Endometrial microvascular endothelial cells (primary cell): ENCODE results near the gene MAP7. TPM values are rescaled to one million over a fixed set of nuclear protein-coding genes. Genes with fewer than 3 reads are reported as not detected.

Experiments used
- in situ Hi-C: cut with HindIII; loops from 2 replicates; pipeline ENCODE4 v1.10.0; 2017; ENCODE audit warnings: low sequenced_read_pairs, low pct_unique_long_range_greater_than_20kb; ENCODE audit errors: inconsistent ontology term
- total RNA-seq: library from RNA; depleted of rRNA; stranded (reverse); fragments of >200 nt; gene quantifications from one replicate; pipeline ENCODE4 v1.2.3, GENCODE V29; 2015; ENCODE audit errors: inconsistent ontology term

Gene MAP7
- total RNA-seq, 1 donor from 2014 or later: not detected

DNA sequence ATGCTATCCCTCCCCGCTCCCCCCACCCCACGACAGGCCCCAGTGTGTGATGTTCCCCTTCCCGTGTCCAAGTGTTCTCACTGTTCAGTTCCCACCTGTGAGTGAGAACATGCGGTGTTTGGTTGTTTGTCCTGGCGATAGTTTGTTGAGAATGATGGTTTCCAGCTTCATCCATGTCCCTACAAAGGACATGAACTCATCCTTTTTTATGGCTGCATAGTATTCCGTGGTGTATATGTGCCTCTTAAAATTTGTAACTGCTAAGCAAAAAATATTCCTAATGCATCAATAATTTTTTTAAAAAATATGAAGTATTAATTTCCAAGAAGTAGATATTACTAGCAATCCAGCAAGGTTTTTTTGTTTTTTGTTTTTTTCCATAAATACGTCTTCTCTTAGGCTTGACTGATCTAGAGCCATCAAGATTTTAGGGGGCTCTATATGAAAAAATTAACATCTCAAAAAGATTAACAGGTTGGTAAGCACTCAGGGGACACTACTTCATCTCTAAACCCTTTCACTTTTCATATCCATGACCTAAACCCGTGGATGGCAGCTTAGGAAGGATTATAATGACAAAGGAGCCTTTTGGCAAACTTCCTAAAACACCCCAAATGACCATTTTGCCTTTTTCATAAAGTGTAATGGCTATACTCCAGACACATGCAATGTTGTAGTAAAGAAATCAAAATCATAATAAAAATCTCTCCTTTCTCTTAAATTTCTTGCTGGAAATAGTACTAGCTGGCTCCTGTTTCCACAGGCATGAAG is 14.2 kb downstream of the MAP7 start:
- in situ Hi-C loops: no loop called here

DNA sequence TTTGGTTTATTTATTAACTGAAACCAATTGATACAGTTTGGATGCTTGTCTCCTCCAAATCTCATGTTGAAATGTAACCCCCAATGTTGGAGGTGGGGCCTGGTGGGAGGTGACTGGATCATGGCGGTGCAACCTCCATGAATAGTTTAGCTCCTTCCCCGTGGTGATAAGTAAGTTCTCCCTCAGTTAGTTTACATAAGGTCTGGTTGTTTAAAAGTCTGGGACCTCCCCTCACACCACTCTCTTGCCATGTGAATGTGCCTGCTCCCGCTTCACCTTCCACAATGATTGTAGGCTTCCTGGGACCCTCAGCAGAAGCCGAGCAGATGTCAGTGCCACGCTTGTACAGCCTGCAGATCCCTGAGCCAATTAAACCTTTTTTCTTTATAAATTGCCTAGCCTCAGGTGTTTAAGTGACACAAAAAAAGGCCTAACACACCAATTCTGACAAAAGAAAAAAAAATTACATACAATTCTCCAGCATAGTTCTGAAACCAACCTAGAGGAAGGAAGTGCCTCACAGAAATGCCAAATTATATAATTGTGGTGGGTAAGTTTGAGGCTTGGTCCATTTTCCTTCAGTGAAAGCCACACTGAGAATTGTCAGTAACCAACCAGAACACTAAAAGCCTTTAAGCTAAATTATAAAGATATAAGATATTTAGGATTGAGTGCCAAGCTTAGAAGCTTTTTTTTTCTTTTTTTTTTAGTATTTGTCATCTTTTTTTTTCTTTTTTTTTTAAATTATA is 15.0 kb downstream of the MAP7 start:
- in situ Hi-C loops: no loop called here

DNA sequence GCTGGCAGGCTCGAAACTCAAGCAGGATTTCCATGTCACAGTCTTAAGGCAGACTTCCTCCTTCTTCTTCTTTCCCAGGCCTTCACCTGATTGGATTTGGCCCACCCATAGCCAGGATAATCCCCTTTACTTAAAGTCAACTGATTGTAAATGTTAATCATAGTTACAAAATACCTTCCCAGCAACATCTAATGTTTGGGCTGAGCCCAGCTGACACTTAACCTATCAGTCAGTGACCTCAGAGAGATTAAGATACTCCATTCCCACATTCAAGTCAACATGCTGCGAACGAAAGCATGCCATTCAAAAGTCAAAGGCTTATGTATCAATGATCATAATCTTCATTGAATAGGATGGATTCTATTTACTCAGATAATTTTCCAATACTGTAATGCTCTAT is 16.0 kb downstream of the MAP7 start:
- in situ Hi-C loops: no loop called here

DNA sequence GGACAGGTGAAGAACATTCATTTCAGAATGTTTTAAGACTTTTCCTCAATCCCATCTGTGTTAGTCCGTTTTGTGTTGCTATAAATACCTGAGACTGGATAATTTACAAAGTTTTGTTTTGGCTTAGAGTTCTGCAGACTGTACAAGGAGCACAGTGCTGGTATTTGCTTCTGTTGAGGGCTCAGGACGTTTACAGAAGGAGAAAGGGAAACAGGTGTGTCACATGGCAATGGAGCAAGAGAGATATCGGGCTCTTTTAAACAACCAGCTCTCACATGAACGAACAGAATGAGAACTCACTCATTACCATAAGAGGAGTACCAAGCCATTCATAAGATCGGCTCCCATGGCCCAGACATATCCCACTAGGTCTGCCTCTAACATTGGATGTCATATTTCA is 16.7 kb downstream of the MAP7 start:
- in situ Hi-C loops: no loop called here

DNA sequence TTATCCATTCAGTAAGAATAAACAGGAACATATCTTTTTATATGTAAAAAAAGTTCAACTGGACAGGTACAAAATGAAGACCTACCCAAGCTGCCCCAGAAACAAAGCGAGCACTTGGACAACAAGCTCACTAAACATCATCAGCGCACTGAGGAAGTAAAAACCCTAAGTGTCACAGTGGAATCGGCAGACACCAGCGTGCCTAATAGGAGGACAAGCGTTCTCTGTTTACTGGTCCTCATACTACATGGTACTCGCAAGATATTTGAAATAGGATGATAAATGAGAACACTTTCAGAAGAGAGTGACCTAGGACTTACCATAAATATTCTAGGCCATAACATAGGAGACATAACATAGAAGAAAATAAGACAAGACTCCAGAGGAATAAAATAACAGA is 18.2 kb downstream of the MAP7 start:
- in situ Hi-C loops: no loop called here

DNA sequence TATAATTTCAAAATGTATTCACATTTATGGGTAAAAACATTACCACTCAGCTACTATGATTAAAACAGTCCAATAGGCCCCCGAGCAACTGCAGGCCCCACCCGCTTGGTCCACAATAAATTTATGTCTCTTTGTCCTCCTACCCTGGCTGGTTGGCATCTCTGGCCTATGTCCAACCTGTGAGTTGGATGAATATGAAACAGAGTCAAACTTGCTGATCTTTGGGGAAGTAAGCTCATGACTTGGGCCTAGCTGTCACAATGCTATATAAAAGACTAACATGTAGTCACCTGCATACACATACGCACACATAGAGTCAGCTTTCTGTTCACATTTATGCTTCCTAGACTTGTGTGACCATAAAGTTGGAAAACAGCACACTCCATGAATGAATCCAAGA is 20.5 kb downstream of the MAP7 start:
- in situ Hi-C loops: no loop called here

DNA sequence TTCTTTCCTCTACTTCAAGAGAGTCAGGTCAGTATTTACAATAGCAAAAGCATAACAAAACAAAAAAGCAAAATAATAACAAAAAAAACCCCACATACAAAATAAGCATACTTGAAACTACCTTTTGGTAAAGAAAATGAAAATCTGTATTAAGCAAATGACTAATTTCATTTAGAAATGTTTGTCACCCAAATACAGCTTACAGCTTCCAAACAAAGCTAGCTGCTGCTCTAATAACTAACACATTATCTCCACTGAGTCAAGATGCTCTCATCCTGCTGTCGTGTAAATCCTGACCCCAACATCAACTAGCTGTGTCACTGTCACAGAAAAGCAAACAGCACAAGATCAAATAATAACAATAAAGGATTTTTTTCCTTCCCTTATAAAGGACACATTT is 21.7 kb downstream of the MAP7 start:
- in situ Hi-C loops: no loop called here

DNA sequence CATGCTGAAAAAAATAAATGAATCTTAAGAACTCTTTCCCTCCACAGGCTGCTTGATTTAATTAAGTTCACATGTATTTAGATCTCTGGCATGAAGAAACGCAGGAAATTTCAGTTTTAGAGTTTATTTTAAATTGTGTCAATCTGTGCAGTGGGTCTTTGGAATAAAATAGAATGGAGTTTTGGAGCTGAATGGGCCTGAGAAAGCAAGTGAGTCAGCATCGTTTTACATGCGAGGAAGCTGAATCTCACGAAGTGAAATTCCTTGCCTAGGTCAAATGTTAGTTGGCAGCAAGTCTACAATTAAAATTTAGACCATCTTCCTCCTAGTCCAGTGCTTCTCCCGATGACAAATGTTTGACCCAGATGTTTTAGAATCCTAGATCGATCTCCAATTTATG is 22.4 kb downstream of the MAP7 start:
- in situ Hi-C loops: no loop called here

DNA sequence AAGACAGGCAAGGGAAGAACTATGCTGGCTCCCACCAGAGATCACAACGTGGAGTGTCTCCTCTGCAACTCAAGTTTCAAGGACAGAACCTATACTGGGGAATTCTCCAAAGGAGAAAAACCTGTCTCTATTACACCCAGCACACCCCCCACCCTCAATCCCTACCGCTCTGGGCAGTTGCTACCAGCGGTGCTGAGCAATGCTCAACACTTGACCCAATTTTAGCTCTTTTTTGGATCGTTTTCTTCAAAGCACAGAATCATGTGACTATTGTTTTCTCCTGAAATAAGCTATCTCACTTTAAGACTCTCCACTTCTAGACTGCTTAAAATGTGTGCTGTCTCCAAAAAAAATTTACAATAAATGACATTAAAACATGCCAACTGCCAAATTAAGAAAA is 23.3 kb downstream of the MAP7 start:
- in situ Hi-C loops: no loop called here

DNA sequence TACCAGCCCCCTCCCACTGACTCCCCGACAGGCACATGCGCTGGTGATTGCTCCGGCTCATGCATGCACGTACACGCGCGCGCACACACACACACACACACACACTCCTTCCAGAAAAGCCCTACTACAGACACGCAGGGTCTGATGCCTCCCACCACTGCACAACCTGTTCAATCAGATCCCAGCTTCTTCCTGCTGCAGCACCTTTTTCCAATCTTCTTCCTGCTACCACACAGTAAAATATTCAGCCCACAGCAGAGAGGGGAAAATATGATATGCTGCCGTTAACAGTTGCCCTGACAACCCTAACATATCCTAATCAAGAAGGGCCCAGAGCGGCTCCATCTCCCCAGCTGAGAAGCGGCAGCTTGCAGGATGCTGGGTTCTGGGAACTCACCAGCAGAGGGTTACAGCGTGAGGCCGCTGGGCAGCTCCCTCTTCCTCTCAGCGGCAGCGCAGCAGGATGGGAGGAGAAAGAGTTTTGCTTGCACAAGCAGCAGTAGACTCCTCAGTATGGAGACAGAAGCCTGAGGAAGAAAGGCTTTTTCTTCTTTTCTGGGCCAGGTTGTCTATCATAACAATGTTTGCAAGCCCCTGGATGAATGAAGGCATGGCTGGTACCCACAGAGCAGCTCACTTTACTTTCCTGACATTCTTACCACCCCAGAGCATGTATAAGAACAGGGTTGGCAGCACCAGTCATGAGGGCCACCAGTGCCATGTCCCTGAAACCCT is 23.9 kb downstream of the MAP7 start:
- in situ Hi-C loops: no loop called here

DNA sequence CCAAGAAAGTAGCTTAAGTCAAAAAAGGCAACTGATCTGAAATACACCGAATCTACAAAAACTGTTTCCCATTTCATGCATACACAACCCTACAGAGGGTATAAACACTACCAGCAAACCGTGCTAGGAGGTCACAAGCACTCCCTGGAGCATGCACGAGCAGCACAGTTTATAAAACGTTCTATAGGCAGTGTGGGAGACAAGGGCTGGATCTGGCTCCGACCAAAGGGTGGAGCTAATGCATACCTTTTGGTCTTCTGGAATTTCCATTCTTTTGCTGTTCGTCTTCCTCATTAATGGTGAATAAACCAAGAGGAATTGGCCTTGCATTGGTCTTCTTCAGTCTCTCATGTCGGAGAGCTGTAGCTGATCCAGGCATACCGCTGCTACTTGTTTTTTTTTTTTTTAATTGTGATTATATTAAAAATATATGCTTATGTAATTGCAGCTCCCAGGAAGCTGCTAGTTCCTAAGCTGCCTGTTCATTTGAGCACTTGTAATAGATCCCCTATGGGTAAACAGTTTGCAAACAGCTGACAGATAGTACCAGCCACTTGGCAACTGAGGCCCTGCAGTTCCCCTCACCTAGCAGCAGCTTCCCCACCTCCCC is 24.5 kb downstream of the MAP7 start:
- in situ Hi-C loops: no loop called here

DNA sequence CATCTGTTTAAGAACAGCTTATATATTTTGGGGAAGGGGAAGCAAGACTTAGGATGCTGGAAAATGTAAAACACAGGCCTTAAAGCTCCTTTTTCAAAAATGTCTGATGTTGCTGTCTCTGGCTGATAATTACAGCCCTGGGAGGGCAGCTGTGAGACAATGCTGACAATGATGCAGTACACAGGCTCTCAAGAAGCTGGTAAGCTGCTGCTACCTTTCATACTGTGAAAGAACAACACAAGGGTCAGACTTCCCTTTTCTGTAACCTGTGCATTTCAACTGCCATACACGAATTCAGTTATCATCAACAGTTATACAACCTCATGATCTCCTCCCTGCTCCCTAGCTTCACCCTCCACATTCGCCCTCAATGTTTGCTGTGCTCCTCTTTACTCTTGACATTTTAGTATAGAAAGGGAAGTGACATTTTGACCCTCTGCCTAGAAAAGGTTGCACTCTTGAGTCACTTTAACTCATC is 25.2 kb downstream of the MAP7 start:
- in situ Hi-C loops: no loop called here

DNA sequence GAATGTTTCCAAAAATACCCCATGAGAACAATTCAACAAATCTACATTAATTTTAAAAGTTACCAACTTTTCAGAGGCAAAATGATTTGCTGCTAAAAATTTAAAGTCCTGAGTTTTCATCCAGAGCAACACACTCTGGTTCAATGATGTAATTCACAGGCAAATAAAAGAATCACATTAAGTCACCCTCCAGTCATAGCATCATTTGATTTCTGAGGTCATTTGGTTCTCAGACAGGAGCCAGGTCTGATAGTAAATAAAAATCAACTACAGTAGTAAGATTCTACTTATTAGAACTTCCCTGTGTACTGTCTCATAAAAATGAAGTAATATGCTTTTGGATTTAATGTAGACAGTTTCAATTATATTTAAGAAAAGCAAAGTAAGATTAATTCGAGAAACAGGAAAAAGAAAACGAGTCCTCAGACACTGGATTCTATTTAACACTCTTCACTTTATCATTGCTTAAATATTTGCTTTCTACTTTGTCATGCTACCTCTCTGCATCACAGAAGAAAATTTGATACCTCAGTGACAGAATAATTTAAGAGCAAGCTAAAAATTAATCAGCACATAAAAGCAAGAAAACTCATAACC is 25.8 kb downstream of the MAP7 start:
- in situ Hi-C loops: no loop called here

DNA sequence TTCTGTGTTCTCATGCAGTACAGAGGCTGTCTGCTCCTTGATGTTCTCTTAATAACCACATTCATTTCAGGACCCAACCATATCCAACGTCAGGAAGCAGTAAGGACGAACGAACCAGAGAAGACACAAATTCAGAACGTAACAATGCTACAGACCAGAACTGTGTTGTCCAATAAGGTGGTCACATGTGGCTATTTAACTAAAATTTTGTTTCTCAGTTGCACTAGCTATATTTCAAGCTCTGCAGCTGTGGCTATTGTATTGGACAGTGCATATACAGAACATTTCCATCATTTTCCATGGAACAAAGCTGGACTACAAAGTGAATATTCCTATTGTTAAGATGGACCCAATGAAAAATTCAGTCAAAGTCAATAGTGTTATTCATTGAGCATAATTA is 27.0 kb downstream of the MAP7 start:
- in situ Hi-C loops: no loop called here

DNA sequence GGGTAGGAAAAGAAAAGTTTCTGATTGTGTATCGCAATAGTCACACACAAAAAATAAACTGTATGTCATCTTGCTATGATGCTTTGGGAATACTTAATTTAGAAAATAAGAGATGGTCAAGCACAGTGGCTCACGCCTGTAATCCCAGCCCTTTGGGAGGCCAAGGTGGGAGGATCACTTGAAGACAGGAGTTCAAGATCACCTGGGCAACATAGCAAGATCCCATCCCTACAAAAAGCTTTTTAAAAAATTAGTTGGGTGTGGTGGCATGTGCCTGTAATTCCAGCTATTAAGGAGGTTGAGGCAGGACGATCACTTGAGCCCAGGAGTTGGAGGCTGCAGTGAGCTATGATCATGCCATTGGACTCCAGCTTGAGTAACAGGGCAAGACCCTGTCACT is 27.6 kb downstream of the MAP7 start:
- in situ Hi-C loops: no loop called here

DNA sequence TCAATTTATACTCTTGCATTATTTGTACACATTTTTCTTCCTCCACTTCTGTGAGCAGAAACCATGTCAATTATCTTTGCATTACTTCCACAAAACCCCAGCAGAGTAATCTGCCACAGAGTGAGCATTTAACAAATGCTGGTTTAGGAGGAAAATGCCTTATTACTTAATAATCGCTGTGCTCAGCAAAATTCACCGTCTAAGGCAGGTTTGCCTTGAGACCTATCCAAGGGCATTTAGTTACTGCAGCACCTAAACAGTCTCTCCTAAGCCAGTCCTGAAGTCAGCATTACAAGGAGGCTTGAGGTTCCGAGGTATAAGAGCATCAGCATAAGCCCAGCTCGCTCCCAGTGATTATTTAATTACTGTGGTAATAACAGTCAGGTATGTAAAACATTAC is 28.3 kb downstream of the MAP7 start:
- in situ Hi-C loops: no loop called here

DNA sequence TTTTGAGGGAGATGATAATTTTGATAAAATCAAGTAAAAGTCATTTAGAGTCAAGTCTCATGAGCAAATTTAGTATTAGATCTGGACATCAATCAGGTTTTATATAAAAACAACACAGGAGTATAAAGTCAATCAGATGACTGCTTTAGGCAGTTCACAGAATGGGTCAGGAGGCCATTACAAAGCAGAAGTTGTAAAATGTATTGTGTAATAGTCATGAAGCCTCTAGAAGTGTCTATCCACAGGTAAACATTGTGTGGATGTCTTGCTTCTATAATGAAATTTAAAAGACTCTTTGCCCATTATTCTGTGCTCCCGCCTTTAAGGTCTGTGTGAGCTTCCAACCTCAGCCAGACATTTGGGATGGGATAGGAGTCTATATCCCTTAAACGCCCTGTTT is 28.8 kb downstream of the MAP7 start:
- in situ Hi-C loops: no loop called here

DNA sequence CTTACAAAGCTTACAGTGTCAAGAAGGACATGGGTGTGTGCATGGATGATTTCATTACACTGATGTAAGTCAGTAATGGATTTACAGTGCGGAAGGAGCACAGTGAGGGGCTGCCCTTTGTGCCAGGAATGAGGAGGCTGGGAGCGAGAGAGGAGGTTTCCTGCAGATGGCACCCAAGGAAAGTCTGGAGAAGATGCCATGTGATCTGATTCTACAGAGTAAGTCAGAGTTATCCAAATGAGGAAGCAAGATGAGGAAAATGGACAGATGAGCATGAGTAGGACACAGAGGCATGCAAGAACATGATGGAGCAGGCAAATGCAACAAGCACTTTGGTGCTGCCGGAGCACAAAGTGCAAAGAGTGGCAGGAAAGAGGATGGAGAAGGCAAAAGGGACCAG is 29.7 kb downstream of the MAP7 start:
- in situ Hi-C loops: no loop called here

DNA sequence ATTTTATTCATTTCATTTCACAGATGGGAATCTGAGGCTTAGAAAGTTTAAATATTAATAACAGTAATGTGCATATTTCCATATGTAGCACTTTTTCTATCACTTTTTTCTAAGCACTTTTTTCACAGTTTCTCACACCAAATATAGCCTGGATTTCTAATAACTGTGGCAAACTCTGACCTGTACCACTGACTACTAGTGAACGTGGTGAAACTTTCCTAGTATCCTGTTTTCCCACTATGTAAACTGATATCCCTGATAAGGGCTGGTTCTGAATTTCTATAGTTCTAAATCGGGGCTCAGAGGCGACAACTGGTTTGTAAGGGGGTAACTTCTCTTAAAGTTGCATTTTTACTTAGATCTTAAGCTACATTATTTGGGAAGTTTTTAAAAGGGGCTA is 32.6 kb downstream of the MAP7 start:
- in situ Hi-C loops: no loop called here
